Mesodermal cell (in vitro differentiated cells): ENCODE measurements around the gene SUPT20HL1.
"Not testable (repeated sequence)": the region's sequence is repeated elsewhere in the genome, so short reads cannot be mapped to it uniquely, and the experiment has no call there.

Experiments
- H3K27ac ChIP-seq: 2 replicates; pipeline ENCODE4 v1.7.0; 2013; ENCODE audit warnings: mild to moderate bottlenecking, low read depth, low read length, moderate library complexity; ENCODE audit not compliant: severe bottlenecking
- H3K36me3 ChIP-seq: 2 replicates; pipeline ENCODE4 v1.7.1; 2013; ENCODE audit warnings: mild to moderate bottlenecking, low read length, moderate library complexity; ENCODE audit not compliant: control insufficient read depth, insufficient read depth
- H3K4me1 ChIP-seq: one replicate; pipeline ENCODE4 v1.7.1; 2013; ENCODE audit warnings: mild to moderate bottlenecking, low read length; ENCODE audit not compliant: insufficient read depth, control insufficient read depth, poor library complexity, severe bottlenecking
- H3K4me3 ChIP-seq: 2 replicates; pipeline ENCODE4 v1.7.0; 2013; ENCODE audit warnings: low read length, control low read depth, mild to moderate bottlenecking; ENCODE audit not compliant: insufficient read depth, poor library complexity, severe bottlenecking; ENCODE audit errors: extremely low read depth
- H3K9me3 ChIP-seq: 2 replicates; pipeline ENCODE4 v1.7.1; 2013; ENCODE audit warnings: mild to moderate bottlenecking, low read length, moderate library complexity; ENCODE audit not compliant: control insufficient read depth
- WGBS, 2 experiments: methylation state at CpG; one replicate each; pipeline ENCODE4 v1.1.5; 2013; ENCODE audit warnings: missing lambda C conversion rate in 2 of 2; ENCODE audit not compliant: insufficient coverage in 2 of 2; 5-methylcytosine and 5-hydroxymethylcytosine counted together

Gene SUPT20HL1

DNA sequence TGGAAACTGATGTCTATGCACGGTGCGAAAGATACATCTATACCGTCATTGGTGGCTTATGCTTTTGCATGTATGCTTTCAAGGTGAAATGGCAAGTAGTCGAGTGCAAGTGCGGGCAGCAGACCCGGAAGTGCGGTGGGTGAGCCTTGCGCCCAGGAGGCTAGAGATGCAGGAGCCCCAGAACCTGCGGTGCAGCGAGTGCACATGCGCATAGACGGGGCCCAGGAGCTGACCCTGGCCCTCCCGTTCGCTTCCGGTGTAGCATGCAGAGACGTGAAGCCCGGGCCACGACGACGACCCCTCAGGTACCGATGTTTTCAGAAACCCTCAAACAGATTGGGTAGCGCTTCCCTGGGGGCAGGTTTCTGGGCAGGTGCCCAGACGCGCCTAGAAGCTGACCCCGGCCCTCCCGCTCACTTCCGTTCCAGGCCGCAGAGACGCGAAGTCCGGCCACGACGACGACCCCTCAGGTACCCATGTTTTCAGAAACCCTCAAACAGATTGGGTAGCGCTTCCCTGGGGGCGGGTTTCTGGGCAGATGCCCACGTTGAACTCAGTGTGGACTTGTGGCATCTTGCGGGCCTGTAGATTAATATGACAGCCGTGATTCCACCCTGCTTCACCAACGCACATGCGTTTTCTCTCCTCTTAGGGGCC lies 1.8 kb downstream of the SUPT20HL1 start:
- not testable (repeated sequence) for H3K4me1 ChIP-seq, H3K9me3 ChIP-seq, H3K27ac ChIP-seq, H3K4me3 ChIP-seq, H3K36me3 ChIP-seq
- WGBS, 2 experiments = 81 to 98% methylated on average over 3 to 15 of the region's 41 CpGs

DNA sequence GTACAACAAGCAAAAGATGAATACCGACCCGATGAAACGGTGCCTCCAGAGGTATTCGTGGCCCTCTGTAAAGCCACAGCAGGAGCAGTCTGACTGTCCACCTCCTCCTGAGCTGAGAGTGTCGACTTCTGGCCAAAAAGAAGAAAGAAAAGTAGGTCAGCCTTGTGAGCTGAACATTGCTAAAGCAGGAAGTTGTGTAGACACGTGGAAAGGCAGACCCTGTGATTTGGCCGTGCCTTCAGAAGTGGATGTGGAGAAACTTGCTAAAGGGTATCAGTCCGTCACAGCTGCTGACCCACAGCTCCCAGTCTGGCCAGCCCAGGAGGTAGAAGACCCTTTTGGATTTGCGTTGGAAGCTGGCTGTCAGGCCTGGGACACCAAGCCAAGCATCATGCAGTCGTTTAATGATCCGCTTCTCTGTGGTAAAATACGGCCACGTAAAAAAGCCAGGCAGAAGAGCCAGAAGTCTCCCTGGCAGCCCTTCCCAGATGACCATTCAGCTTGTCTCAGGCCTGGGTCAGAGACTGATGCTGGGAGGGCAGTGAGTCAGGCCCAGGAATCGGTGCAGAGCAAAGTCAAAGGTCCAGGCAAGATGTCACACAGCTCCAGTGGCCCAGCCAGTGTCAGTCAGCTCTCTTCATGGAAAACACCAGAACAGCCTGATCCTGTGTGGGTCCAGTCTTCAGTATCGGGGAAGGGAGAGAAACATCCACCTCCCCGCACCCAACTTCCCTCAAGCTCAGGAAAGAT lies 3.2 kb downstream of the SUPT20HL1 start:
- not testable (repeated sequence) for H3K9me3 ChIP-seq, H3K27ac ChIP-seq, H3K4me3 ChIP-seq, H3K36me3 ChIP-seq, H3K4me1 ChIP-seq
- WGBS, 2 experiments = no CpG with 5 or more reads among the region's 16 CpGs

DNA sequence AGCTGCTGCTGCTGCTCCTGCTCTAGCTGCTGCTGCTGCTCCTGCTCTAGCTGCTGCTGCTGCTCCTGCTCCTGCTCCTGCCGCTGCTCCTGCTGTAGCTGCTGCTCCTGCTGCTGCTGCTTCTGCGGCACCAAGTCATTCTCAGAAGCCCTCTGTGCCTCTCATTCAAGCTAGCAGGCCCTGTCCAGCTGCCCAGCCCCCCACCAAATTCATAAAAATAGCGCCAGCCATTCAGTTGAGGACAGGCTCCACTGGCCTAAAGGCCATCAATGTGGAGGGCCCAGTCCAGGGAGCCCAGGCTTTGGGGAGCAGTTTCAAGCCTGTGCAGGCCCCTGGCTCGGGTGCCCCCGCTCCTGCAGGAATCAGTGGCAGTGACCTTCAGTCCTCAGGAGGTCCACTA lies 3.9 kb downstream of the SUPT20HL1 start:
- H3K4me1 ChIP-seq = no peaks in the 10 kb centered on the region
- no peaks in the 10 kb centered on the region for H3K36me3 ChIP-seq
- H3K9me3 ChIP-seq = no peaks in the 10 kb centered on the region
- H3K4me3 ChIP-seq = no peak overlapping the region
- WGBS, 2 experiments = 80 to 88% methylated on average over 1 to 3 of the region's 5 CpGs
- H3K27ac ChIP-seq = no peak overlapping the region

DNA sequence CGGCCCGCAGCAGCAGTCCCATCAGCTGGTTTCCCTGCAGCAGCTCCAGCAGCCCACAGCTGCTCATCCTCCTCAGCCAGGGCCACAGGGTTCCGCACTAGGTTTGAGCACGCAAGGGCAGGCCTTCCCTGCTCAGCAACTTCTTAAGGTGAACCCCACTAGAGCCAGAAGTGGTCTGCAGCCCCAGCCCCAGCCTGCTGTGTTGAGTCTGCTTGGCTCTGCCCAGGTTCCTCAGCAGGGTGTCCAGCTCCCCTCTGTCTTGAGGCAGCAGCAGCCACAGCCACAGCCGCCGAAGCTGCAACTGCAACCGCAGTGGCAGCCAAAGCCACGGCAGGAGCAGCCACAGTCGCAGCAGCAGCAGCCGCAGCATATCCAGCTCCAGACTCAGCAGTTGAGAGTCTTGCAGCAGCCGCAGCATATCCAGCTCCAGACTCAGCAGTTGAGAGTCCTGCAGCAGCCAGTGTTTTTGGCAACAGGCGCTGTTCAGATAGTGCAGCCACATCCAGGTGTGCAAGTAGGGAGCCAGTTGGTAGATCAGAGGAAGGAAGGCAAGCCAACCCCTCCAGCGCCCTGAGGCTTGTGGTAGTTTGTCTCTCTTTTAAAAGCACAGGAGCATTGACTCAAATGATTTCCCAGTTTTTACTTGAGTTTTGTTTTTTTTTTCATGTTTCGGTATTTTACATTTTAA lies 4.6 kb downstream of the SUPT20HL1 start:
- Histone ChIP-seq H3K27ac (no peak overlapping the region), H3K36me3 (no peaks in the 10 kb centered on the region), H3K4me3 (no peak overlapping the region), H3K4me1 (no peaks in the 10 kb centered on the region), H3K9me3 (no peaks in the 10 kb centered on the region)
- WGBS, 2 experiments = 92 to 100% methylated on average over 2 to 8 of the region's 14 CpGs

DNA sequence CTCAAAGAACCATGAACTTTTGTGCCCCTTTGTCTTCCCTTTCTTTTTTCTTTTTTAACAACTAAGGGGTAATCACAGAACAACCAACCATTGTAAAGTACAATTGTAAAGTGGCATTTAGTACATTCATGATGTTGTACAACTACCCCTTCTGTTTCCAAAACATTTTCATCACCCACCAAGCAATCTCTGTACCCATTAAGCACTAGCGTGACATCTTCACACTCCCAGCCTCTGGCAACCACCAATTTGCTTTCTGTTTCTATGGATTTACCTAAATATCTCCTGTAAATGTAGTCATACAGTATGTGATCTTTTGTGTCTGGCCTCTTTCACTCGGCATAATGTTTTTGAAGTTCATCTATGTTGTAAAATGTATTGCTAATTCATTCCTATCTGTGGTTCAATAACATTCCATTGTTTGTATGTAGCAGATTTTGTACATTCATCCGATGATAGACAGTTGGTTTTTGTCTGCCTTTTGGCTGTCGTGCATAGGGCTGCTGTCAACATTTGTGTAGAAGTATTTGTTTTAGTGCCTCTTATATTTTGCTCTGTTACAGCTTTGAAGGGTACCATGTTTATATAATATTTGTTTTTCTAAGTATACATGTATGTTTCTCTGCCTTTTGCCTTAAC lies 6.4 kb downstream of the SUPT20HL1 start:
- H3K4me1 ChIP-seq, H3K9me3 ChIP-seq, H3K4me3 ChIP-seq, H3K36me3 ChIP-seq, H3K27ac ChIP-seq: not testable (repeated sequence)
- WGBS, 2 experiments = no CpG with 5 or more reads among the region's 4 CpGs

DNA sequence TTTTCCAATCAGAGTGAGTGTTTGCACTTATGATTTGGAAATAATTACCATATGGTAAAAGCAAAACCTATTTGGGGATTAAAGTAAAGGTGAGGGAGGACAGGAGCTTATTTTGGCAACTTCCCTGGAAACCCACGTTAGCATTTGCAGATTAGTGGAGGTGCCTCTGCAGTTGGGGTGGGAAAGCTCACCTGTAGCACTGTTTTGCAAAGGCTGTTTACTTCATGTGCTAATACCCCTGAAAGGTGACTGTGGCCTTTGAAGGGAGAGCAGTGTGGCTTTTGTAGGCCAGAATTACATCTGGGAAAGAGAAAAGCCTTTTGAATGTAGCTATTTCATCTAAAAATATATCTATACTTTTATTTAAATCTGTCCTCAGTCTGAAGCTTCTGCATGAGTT lies 9.4 kb downstream of the SUPT20HL1 start:
- no CpG with 5 or more reads among the region's 1 CpG for WGBS, 2 experiments
- no peak overlapping the region for H3K27ac ChIP-seq
- H3K4me3 ChIP-seq = no peak overlapping the region
- no peaks in the 10 kb centered on the region for H3K4me1 ChIP-seq
- no peaks in the 10 kb centered on the region for H3K36me3 ChIP-seq
- H3K9me3 ChIP-seq = no peaks in the 10 kb centered on the region

DNA sequence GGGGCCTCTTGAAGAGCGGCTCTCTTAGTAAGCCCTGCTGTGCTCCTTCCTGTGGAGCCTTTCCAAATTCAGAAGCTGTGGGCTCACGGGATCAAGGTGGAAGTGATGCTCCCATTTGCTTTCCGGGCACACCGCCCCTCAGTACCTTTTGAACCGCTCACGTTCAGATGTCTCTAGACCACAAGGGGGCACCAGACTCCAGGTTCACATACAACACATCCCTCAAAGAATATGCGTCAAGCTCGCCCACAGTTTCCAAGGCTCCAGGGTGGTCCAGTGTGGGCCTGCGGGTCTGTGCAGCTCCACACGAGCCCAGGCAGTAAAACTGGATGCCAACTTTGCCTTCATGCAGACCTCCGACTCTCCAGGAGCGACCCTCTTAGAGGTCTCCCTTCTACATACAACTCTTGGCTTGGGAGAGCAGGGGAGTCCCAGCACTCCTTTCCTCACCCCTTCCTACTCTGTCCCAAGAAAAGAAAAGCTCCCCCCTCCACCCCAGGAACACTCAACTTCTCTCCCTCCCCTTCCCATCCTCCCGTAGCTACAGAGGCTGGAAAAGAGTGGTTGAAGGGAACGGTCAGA lies 11.0 kb downstream of the SUPT20HL1 start:
- H3K27ac ChIP-seq = no peak overlapping the region
- H3K36me3 ChIP-seq = no peaks in the 10 kb centered on the region
- no peak overlapping the region for H3K4me3 ChIP-seq
- 7% methylated on average over 6 of the region's 14 CpGs; no CpG with 5 or more reads in 1 of the 2 experiments for WGBS, 2 experiments
- H3K4me1 ChIP-seq = no peaks in the 10 kb centered on the region
- no peaks in the 10 kb centered on the region for H3K9me3 ChIP-seq

DNA sequence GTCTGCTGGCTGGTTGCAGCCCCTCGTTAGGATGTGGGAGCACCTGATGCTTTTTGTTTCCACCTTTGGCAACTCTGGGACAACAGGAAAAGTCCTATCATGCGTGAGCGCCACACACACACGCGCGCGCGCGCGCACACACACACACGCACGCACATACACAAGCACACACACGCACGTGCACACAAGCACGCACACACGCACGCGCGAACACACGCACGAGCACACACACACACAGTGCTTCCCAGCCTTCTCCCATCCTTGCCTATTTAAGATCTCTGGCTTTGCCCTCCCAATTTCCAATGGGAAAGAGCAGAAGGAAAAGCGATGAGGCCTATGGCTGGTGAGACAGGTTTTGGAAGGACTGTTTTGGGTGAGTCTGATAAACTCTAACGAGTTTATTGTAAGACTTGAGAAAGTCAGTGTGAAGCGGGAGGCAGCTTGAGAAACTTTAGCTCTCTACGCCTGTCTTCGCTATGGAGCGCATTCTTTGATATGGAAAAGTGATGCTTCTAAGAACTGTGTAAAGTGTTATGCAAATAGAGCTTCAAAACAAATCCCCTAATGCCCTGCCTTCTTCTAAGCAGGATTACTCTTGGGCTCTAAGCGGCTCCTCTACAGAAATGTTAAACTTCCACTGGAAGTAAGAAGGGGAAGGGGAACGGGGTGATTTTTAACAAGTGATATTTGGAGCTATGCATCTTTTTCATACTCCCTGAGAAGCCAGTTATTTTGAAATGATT lies 11.8 kb downstream of the SUPT20HL1 start:
- Histone ChIP-seq H3K36me3 (no peaks in the 10 kb centered on the region), H3K4me1 (no peaks in the 10 kb centered on the region), H3K9me3 (no peaks in the 10 kb centered on the region), H3K4me3 (no peak overlapping the region), H3K27ac (no peak overlapping the region)
- 40% methylated on average over 2 of the region's 29 CpGs; no CpG with 5 or more reads in 1 of the 2 experiments for WGBS, 2 experiments

DNA sequence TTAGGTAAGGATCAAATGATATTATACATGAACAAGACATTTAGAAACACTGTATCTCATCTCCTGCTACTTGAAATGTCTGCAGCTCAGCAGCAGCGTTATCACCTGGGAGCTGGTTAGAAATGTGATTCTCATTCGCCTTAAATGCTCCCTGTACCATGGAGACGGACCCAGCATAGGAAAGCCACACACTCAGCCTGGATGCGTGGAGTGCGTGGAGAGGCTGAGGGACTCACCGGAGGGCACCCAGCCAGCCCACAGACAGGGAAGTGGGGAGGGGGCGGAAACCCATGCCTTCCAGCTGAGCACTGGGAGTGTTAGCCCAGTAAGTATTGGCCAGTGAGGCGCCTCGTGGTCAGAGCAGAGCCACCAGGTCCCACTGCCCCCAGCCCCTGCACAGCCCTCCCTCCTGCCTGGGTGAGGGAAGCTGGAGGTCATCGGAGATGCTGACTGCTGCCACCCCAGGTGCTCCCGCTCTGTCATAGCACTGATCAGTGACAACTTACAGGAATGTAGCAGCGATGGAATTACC lies 15.2 kb downstream of the SUPT20HL1 start:
- WGBS, 2 experiments = 78 to 80% methylated on average over 1 to 5 of the region's 12 CpGs
- no peaks in the 10 kb centered on the region for H3K4me1 ChIP-seq
- no peaks in the 10 kb centered on the region for H3K36me3 ChIP-seq
- H3K4me3 ChIP-seq = no peak overlapping the region
- no peaks in the 10 kb centered on the region for H3K9me3 ChIP-seq
- H3K27ac ChIP-seq = no peak overlapping the region

DNA sequence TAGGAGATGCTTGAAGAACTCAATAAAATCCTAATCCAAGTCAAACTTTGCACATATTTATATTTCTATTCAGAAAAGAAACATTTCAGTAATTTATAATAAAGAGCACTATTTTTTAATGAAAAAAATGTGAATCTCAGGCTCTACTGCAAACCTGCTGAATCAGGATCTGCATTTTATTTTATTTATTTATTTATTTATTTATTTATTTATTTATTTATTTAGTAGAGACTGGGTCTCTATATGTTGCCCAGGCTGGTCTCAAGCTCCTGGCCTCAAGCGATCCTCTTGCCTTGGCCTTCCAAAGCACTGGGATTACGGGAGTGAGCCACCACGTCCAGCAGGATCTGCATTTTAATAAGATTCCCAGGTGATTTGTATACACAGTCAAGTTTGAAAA lies 16.0 kb downstream of the SUPT20HL1 start:
- no peaks in the 10 kb centered on the region for H3K4me1 ChIP-seq
- no peak overlapping the region for H3K27ac ChIP-seq
- H3K36me3 ChIP-seq = no peaks in the 10 kb centered on the region
- no peaks in the 10 kb centered on the region for H3K9me3 ChIP-seq
- no peak overlapping the region for H3K4me3 ChIP-seq
- WGBS, 2 experiments = 89 to 100% methylated on average over 1 to 3 of the region's 3 CpGs
